ENCODE results near the gene ANKRD6.
"Not testable (repeated sequence)": the region's sequence is repeated elsewhere in the genome, so short reads cannot be mapped to it uniquely, and the experiment has no call there.

ANKRD6 gene

DNA sequence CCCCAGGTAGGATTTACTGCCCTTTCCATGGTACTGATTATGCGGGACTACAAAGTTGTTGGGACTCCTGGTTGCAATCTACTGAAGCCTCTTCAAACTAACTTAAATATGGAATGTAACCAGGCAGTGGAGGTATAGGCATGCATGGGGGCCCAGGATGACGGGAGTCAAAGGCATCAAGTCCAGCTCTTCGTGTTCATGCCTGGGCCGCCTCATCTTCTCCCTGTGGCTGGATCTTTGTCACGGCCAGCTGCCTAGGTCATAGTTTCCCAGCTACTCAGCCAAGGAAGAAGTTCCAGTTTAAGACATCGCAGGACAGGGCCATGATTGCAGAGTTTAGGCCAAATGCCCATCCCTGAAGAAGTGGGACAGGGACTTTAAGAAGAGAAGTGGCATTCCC is 185.1 kb downstream of the ANKRD6 start:
- H3K4me3 ChIP-seq, result no peak overlapping the region
- no peaks in the 10 kb centered on the region for H3K9me3 ChIP-seq (ENCODE audit: low read depth, low read length)
- no peaks in the 10 kb centered on the region for H3K36me3 ChIP-seq (ENCODE audit: insufficient read depth, low read length)
- H3K9ac ChIP-seq (ENCODE audit: insufficient read length), result no peak overlapping the region
- TF ChIP-seq POLR2AphosphoS5 (IDR thresholded peaks at IDR 0.05; ENCODE audit: borderline replicate concordance, low read depth, low read length) (no peak), FOXP2 (optimal IDR thresholded peaks at IDR 0.05; ENCODE audit: control extremely low read depth, extremely low read length, insufficient read depth) (no peak), EZH2 (IDR thresholded peaks at IDR 0.05) (no peak)
- H3K27ac ChIP-seq, result no peak overlapping the region
- DNase-seq (ENCODE audit: low read depth, low spot score), result no peak

DNA sequence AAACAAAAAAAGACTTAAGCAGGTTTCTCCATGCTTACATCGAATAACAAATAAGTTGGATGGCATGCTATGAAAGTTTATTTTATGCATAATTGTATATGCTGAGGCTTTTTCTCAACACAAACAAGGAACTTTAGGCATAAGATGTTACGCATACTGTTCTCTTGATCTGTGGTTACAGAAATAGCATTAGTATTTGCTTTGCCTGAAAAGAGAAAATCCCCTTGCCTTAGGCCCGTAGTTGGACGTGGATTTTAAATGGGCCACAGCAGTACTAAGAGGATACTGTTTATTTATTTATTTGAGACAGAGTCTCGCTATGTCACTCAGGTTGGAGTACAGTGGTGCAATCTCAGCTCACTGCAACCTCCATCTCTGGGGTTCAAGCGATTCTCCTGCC is 186.6 kb downstream of the ANKRD6 start:
- Histone ChIP-seq H3K27ac (no peak overlapping the region), H3K36me3 (ENCODE audit: insufficient read depth, low read length) (no peaks in the 10 kb centered on the region), H3K9ac (ENCODE audit: insufficient read length) (no peak overlapping the region), H3K9me3 (ENCODE audit: low read depth, low read length) (no peaks in the 10 kb centered on the region), H3K4me3 (no peak overlapping the region)
- no peak for DNase-seq (ENCODE audit: low read depth, low spot score)
- TF ChIP-seq EZH2 (IDR thresholded peaks at IDR 0.05) (no peak), FOXP2 (optimal IDR thresholded peaks at IDR 0.05; ENCODE audit: control extremely low read depth, extremely low read length, insufficient read depth) (no peak)

DNA sequence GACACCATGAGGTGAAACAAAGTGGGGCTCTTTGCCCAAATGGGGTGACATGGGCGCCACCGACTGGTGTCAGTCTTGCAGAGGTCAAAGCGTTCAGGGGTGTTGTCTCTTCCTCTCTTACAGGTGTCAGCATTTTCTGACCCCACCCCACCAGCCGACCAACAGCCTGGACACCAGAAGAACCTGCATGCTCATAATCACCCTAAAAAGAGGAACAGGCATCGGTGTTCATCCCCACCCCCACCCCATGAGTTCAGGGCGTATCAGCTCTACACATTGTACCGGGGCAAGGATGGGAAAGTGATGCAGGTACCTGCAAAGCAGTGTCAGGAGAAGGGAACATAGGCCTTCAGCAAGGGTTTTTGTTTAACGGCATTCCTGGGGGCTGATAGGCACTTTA is 190.8 kb downstream of the ANKRD6 start:
- no peak overlapping the region for H3K9ac ChIP-seq (ENCODE audit: insufficient read length)
- no peak overlapping the region for H3K4me3 ChIP-seq
- no peak for DNase-seq (ENCODE audit: low read depth, low spot score)
- no peaks in the 10 kb centered on the region for H3K9me3 ChIP-seq (ENCODE audit: low read depth, low read length)
- TF ChIP-seq POLR2AphosphoS5 (IDR thresholded peaks at IDR 0.05; ENCODE audit: borderline replicate concordance, low read depth, low read length), result no peak
- TF ChIP-seq EZH2 (IDR thresholded peaks at IDR 0.05), result no peak
- no peak for TF ChIP-seq FOXP2 (optimal IDR thresholded peaks at IDR 0.05; ENCODE audit: control extremely low read depth, extremely low read length, insufficient read depth)
- no peaks in the 10 kb centered on the region for H3K36me3 ChIP-seq (ENCODE audit: insufficient read depth, low read length)
- H3K27ac ChIP-seq, result no peak overlapping the region

DNA sequence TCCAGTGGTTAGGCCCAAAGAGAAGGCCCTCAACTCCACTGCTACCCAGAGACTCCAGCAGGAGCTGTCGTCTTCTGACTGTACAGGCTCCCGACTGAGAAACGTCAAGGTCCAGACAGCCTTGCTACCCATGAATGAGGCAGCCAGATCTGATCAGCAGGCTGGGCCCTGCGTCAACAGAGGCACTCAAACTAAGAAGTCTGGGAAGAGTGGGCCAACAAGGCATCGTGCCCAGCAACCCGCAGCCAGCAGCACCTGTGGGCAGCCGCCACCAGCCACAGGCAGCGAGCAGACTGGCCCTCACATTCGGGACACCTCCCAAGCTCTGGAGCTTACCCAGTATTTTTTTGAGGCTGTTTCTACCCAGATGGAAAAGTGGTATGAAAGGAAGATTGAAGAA is 197.5 kb downstream of the ANKRD6 start:
- TF ChIP-seq FOXP2 (optimal IDR thresholded peaks at IDR 0.05; ENCODE audit: control extremely low read depth, extremely low read length, insufficient read depth) (no peak), POLR2AphosphoS5 (IDR thresholded peaks at IDR 0.05; ENCODE audit: borderline replicate concordance, low read depth, low read length) (no peak), EZH2 (IDR thresholded peaks at IDR 0.05) (no peak)
- H3K36me3 ChIP-seq (ENCODE audit: insufficient read depth, low read length), result peaks cover 2% of the 10 kb centered on the region; the same call in 1 of the 2 replicates
- H3K9ac ChIP-seq (ENCODE audit: insufficient read length), result no peak overlapping the region
- no peak for DNase-seq (ENCODE audit: low read depth, low spot score)
- H3K27ac ChIP-seq, result no peak overlapping the region
- H3K9me3 ChIP-seq (ENCODE audit: low read depth, low read length), result no peaks in the 10 kb centered on the region
- H3K4me3 ChIP-seq, result no peak overlapping the region

DNA sequence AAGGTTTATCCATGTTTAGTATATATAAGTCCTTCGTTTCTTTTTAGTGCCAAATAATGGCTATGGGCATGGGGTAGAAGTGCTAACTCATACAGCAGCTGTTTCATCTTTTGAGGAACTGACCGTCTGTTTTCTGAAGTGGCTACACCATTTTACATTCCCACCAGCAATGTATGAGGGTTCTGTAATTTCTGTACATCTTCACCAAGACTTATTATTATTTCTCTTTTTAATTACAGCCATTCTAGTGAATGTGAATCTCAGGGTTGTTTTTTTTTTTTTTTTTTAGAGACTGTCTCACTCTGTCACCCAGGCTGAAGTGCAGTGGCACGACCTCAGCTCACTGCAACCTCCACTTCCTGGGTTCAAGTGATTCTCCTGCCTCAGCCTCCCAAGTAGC is 203.5 kb downstream of the ANKRD6 start:
- not testable (repeated sequence) for H3K9ac ChIP-seq (ENCODE audit: insufficient read length); DNase-seq (ENCODE audit: low read depth, low spot score); H3K9me3 ChIP-seq (ENCODE audit: low read depth, low read length); H3K27ac ChIP-seq; H3K4me3 ChIP-seq
- peaks cover 20% of the 10 kb centered on the region for H3K36me3 ChIP-seq (ENCODE audit: insufficient read depth, low read length)

DNA sequence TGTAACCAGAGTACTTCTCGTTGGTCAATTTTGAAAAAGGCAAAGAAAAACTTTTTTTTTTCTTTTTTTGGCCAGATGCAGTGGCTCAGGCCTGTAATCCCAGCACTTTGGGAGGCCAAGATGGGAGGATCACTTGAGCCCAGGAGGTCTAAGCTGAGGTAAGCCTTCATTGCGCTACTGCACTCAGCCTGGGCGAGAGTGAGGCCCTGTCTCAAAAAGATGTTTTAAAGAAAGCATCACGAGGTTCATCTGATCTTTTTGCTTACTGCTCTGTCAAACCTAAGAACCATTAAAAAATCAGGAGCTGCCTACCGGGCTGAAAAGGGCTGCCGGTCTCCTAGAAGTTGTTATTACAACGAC is 205.0 kb downstream of the ANKRD6 start:
- Histone ChIP-seq H3K36me3 (ENCODE audit: insufficient read depth, low read length) (peaks cover 29% of the 10 kb centered on the region), H3K9me3 (ENCODE audit: low read depth, low read length) (no peaks in the 10 kb centered on the region), H3K4me3 (peak overlapping the region; percentile 96), H3K27ac (peak overlapping the region; percentile 78), H3K9ac (ENCODE audit: insufficient read length) (peak overlapping the region; percentile 93)
- TF ChIP-seq POLR2AphosphoS5 (IDR thresholded peaks at IDR 0.05; ENCODE audit: borderline replicate concordance, low read depth, low read length), result no peak
- TF ChIP-seq EZH2 (IDR thresholded peaks at IDR 0.05), result no peak
- no peak for TF ChIP-seq FOXP2 (optimal IDR thresholded peaks at IDR 0.05; ENCODE audit: control extremely low read depth, extremely low read length, insufficient read depth)
- DNase-seq (ENCODE audit: low read depth, low spot score), result no peak

DNA sequence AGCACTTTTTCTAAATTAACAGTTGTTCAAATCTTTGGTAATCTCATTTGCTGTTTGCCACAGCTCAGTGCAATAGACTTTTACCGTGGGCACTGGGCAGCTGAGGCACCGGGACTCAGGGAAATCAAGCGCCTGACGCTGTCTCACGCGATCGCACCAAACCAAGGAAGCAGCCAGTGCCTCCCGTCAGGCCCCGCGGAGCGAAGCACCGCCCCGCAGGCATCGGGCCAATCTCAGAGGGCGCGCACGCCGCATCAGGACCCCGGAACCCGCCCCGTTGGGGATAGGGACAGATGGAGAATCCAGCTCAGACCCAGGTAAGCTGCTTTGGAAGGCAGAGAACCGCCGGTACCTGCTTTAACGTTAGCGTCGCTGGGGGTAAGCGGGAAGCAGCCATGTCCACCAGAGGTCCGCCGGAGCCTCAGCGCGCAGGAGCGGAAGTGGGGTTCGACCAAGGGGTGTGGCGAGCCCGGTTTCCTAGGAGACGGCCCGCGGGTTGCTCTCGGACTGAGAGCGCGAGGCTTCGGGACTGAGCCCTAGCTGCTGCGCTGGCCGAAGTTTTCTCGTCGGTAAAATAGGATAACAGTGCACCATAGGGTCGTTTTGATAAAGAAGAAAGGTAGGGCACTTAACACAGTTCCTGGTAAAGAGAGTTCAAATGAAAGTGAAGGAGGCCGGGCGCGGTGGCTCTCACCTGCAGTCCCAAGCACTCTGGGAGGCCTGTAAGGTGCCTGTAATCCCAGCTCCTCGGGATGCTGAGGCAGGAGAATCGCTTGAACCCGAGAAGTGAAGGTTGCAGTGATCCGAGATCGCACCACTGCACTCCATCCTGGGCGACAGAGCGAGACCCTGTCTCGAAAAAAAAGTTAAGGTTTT is 205.6 kb downstream of the ANKRD6 start, which contains the start of gene LYRM2:
LYRM2 (minus strand) TSS at position 428 of the 876 bp plus-strand sequence; CDS start at position 397, 31 bp downstream.
- DNase-seq (ENCODE audit: low read depth, low spot score), result peak; percentile 45
- no peaks in the 10 kb centered on the region for H3K9me3 ChIP-seq (ENCODE audit: low read depth, low read length)
- H3K9ac ChIP-seq (ENCODE audit: insufficient read length), result peak within 1 kb of the TSS; percentile 93
- peak within 1 kb of the TSS; percentile 78 for H3K27ac ChIP-seq
- TF ChIP-seq FOXP2 (optimal IDR thresholded peaks at IDR 0.05; ENCODE audit: control extremely low read depth, extremely low read length, insufficient read depth) (peak; percentile 77), POLR2AphosphoS5 (IDR thresholded peaks at IDR 0.05; ENCODE audit: borderline replicate concordance, low read depth, low read length) (peak; percentile 98), EZH2 (IDR thresholded peaks at IDR 0.05) (no peak)
- H3K36me3 ChIP-seq (ENCODE audit: insufficient read depth, low read length), result peaks cover 36% of the 10 kb centered on the region
- peak within 1 kb of the TSS; percentile 96 for H3K4me3 ChIP-seq

GRCh38 chr6:89640804-89641203 is 207.9 kb downstream of the ANKRD6 start:
- no peak overlapping the region for H3K9ac ChIP-seq (ENCODE audit: insufficient read length)
- H3K27ac ChIP-seq, result no peak overlapping the region
- no peak overlapping the region for H3K4me3 ChIP-seq
- no peak for DNase-seq (ENCODE audit: low read depth, low spot score)
- peaks cover 53% of the 10 kb centered on the region for H3K36me3 ChIP-seq (ENCODE audit: insufficient read depth, low read length)
- TF ChIP-seq FOXP2 (optimal IDR thresholded peaks at IDR 0.05; ENCODE audit: control extremely low read depth, extremely low read length, insufficient read depth) (no peak), EZH2 (IDR thresholded peaks at IDR 0.05) (no peak), POLR2AphosphoS5 (IDR thresholded peaks at IDR 0.05; ENCODE audit: borderline replicate concordance, low read depth, low read length) (no peak)
- no peaks in the 10 kb centered on the region for H3K9me3 ChIP-seq (ENCODE audit: low read depth, low read length)

DNA sequence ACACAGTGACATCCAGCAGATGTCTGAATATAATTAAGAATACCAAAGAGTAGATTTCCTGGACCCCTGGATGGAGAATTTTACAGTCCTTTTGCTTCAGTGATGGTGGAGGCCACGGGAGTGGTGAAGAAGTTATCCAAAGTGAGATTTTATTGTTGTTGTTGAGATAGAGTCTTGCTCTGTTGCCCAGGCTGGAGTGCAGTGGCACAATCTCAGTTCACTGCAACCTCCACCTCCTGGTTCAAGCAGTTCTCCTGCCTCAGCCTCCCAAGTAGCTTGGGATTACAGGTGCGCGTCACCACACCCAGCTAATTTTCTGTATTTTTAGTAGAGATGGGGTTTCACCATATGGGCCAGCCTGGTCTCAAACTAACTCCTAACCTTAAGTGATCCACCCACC is 208.6 kb downstream of the ANKRD6 start:
- not testable (repeated sequence) for H3K27ac ChIP-seq; DNase-seq (ENCODE audit: low read depth, low spot score); H3K4me3 ChIP-seq; H3K9ac ChIP-seq (ENCODE audit: insufficient read length); H3K9me3 ChIP-seq (ENCODE audit: low read depth, low read length)
- H3K36me3 ChIP-seq (ENCODE audit: insufficient read depth, low read length), result peaks cover 53% of the 10 kb centered on the region
